ENCODE results near the gene NUP35.

Gene NUP35

GRCh38 chr2:183081911-183082310 lies 42.3 kb upstream of the NUP35 start:
- TF ChIP-seq CTCF (IDR thresholded peaks at IDR 0.05; ENCODE audit: poor library complexity, severe bottlenecking) = no peak
- no peaks in the 10 kb centered on the region for H3K9me3 ChIP-seq (ENCODE audit: severe bottlenecking)

GRCh38 chr2:183088061-183088460 lies 36.2 kb upstream of the NUP35 start:
- no peak overlapping the region for H3K4me3 ChIP-seq (ENCODE audit: severe bottlenecking)
- H3K36me3 ChIP-seq (ENCODE audit: low read depth) = no peaks in the 10 kb centered on the region
- H3K27me3 ChIP-seq (ENCODE audit: insufficient read depth, poor library complexity, severe bottlenecking) = no peaks in the 10 kb centered on the region
- no peak for ATAC-seq (ENCODE audit: low read depth)
- H3K27ac ChIP-seq (ENCODE audit: poor library complexity, severe bottlenecking) = no peak overlapping the region
- H3K4me1 ChIP-seq (ENCODE audit: insufficient read depth, poor library complexity, severe bottlenecking) = no peaks in the 10 kb centered on the region
- H3K9me3 ChIP-seq (ENCODE audit: severe bottlenecking) = no peaks in the 10 kb centered on the region
- no peak for TF ChIP-seq CTCF (IDR thresholded peaks at IDR 0.05; ENCODE audit: poor library complexity, severe bottlenecking)
- no peak for DNase-seq (ENCODE audit: low spot score)

More at GRCh38 chr2:183081911-183082310, 42.3 kb upstream of the NUP35 start:
- no peaks in the 10 kb centered on the region for H3K36me3 ChIP-seq (ENCODE audit: low read depth)
- no peak for DNase-seq (ENCODE audit: low spot score)
- H3K27me3 ChIP-seq (ENCODE audit: insufficient read depth, poor library complexity, severe bottlenecking) = no peaks in the 10 kb centered on the region
- H3K4me3 ChIP-seq (ENCODE audit: severe bottlenecking) = no peak overlapping the region
- H3K4me1 ChIP-seq (ENCODE audit: insufficient read depth, poor library complexity, severe bottlenecking) = peaks cover 11% of the 10 kb centered on the region
- no peak for ATAC-seq (ENCODE audit: low read depth)
- H3K27ac ChIP-seq (ENCODE audit: poor library complexity, severe bottlenecking) = no peak overlapping the region

- Histone ChIP-seq H3K27me3 (ENCODE audit: insufficient read depth, poor library complexity, severe bottlenecking) (no peaks in the 10 kb centered on the region), H3K36me3 (ENCODE audit: low read depth) (no peaks in the 10 kb centered on the region), H3K4me1 (ENCODE audit: insufficient read depth, poor library complexity, severe bottlenecking) (peaks cover 7% of the 10 kb centered on the region), H3K4me3 (ENCODE audit: severe bottlenecking) (no peak overlapping the region), H3K9me3 (ENCODE audit: severe bottlenecking) (no peaks in the 10 kb centered on the region), H3K27ac (ENCODE audit: poor library complexity, severe bottlenecking) (no peak overlapping the region)
- no peak for DNase-seq (ENCODE audit: low spot score)
- no peak for TF ChIP-seq CTCF (IDR thresholded peaks at IDR 0.05; ENCODE audit: poor library complexity, severe bottlenecking)
- no peak for ATAC-seq (ENCODE audit: low read depth)
These were observed 34.9 kb upstream of the NUP35 start for GRCh38 chr2:183089192-183089851.

- TF ChIP-seq CTCF (IDR thresholded peaks at IDR 0.05; ENCODE audit: poor library complexity, severe bottlenecking) = no peak
- Histone ChIP-seq H3K9me3 (ENCODE audit: severe bottlenecking) (no peaks in the 10 kb centered on the region), H3K4me3 (ENCODE audit: severe bottlenecking) (no peak overlapping the region), H3K36me3 (ENCODE audit: low read depth) (no peaks in the 10 kb centered on the region), H3K4me1 (ENCODE audit: insufficient read depth, poor library complexity, severe bottlenecking) (peaks cover 7% of the 10 kb centered on the region), H3K27ac (ENCODE audit: poor library complexity, severe bottlenecking) (no peak overlapping the region), H3K27me3 (ENCODE audit: insufficient read depth, poor library complexity, severe bottlenecking) (no peaks in the 10 kb centered on the region)
- ATAC-seq (ENCODE audit: low read depth) (no peak), DNase-seq (ENCODE audit: low spot score) (no peak)
These were observed 32.8 kb upstream of the NUP35 start for GRCh38 chr2:183091318-183091953.

GRCh38 chr2:183091954-183092345 lies 32.3 kb upstream of the NUP35 start:
- ATAC-seq (ENCODE audit: low read depth) (no peak), DNase-seq (ENCODE audit: low spot score) (no peak)
- H3K27me3 ChIP-seq (ENCODE audit: insufficient read depth, poor library complexity, severe bottlenecking) = no peaks in the 10 kb centered on the region
- TF ChIP-seq CTCF (IDR thresholded peaks at IDR 0.05; ENCODE audit: poor library complexity, severe bottlenecking) = no peak
- peaks cover 7% of the 10 kb centered on the region for H3K4me1 ChIP-seq (ENCODE audit: insufficient read depth, poor library complexity, severe bottlenecking)
- no peak overlapping the region for H3K4me3 ChIP-seq (ENCODE audit: severe bottlenecking)
- H3K9me3 ChIP-seq (ENCODE audit: severe bottlenecking) = no peaks in the 10 kb centered on the region
- no peak overlapping the region for H3K27ac ChIP-seq (ENCODE audit: poor library complexity, severe bottlenecking)
- no peaks in the 10 kb centered on the region for H3K36me3 ChIP-seq (ENCODE audit: low read depth)
